Mucosa of descending colon (tissue), 3 donors: ENCODE measurements around the gene DNAH3. TPM values are rescaled to one million over a fixed set of nuclear protein-coding genes. Genes with fewer than 3 reads are reported as not detected.
A peak's percentile ranks its signal among the peaks of the same experiment; 100 is the strongest.

Experiments used
- ATAC-seq: fragments of 200-7000 bp; cut with Tn5 transposase; one replicate; pipeline ENCODE4 v1.9.1; 2020; ENCODE audit warnings: mild to moderate bottlenecking, moderate library complexity
- DNase-seq, 3 donors: peaks; one replicate each; pipeline ENCODE4 v3.0.0-alpha.2; 2020
- H3K36me3 ChIP-seq: fragments of 200-600 bp; one replicate; pipeline ENCODE4 v1.8.0; 2021; ENCODE audit warnings: low read depth, mild to moderate bottlenecking
- H3K4me1 ChIP-seq: fragments of 200-600 bp; one replicate; pipeline ENCODE4 v1.8.0; 2021; ENCODE audit warnings: low read depth, mild to moderate bottlenecking
- H3K4me3 ChIP-seq: fragments of 200-600 bp; one replicate; pipeline ENCODE4 v1.8.0; 2021; ENCODE audit warnings: mild to moderate bottlenecking
- H3K9me3 ChIP-seq: fragments of 200-600 bp; one replicate; pipeline ENCODE4 v1.8.0; 2021; ENCODE audit warnings: mild to moderate bottlenecking
- CTCF ChIP-seq: fragments of 200-600 bp; IDR thresholded peaks from one replicate; pipeline ENCODE4 v1.8.0; 2022; ENCODE audit warnings: antibody characterized with exemption, mild to moderate bottlenecking
- intact Hi-C, 2 donors: fragments of 100-400 bp; cut with DNase I in 1 of 2; cut with micrococcal nuclease in 1 of 2; formaldehyde crosslinking; loops; one replicate each; pipeline versions ENCODE4 v1.11.0 to v1.11.1; 2022; cut with DNase I, micrococcal nuclease
- total RNA-seq, 3 donors: library from RNA; stranded (reverse); fragmentation: NEBNext Ultra II Directional in 2 of 3; extraction: Animal tissue kit (Norgen Biotek cat#: 25700) in 2 of 3; gene quantifications; one replicate each; pipeline versions ENCODE4 v1.2.1 to v1.2.4, GENCODE V29; 2021 to 2023
- donor health status: DM: no; HTN: no; CAD: no; lungs with moderate emphysema.
- donor health status: DM: no; HTN: no; CAD: no.
- donor health status: DM: no; HTN: yes; CAD: no.

Gene DNAH3
- total RNA-seq, 3 donors from 2014 or later = 2.2 to 6.4 (median 2.9) TPM

DNA sequence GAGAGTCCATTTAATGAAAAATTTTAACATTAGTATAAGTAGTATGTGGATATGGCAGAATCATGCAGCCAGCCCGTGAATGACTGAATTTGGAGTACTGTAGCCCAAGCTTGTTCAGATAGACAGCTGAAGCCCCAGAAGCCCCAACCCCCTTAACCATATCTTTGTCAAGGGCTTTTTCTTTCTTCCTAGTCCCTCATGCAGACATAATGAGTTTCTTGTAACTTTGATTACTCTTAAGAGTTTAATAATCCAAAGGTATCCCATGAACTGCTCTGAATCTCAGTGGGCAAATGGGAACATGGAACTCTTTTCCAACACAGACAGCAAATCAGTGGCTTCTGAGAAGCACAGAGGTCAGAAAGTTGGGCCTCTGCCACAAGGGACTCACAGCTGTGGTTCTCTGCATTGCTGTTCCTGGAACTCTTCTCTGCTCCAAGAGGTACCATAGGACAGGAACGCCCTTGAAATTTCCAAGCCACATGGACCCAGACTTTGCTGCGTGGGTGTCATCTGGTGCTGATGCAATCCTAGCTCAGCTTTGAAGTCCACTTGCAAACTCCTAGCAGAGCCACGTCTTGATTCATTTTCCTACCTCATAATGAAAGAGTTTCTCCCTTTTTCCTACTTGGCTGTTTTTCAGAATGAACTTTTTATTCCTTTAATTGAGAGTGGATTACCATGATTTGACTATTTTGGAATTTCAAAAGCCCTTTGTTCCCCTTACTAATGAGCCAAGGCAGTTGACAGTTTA lies 232.0 kb downstream of the DNAH3 start:
- H3K36me3 ChIP-seq = no peaks in the 10 kb centered on the region
- no peak for TF ChIP-seq CTCF
- H3K9me3 ChIP-seq = no peaks in the 10 kb centered on the region
- intact Hi-C loops = no loop called here
- no peak for ATAC-seq
- DNase-seq = no peak
- H3K4me3 ChIP-seq = no peak overlapping the region
- H3K4me1 ChIP-seq = no peaks in the 10 kb centered on the region

GRCh38 chr16:20916942-20917341 lies 233.7 kb downstream of the DNAH3 start:
- Histone ChIP-seq H3K4me3 (no peak overlapping the region), H3K4me1 (no peaks in the 10 kb centered on the region), H3K36me3 (no peaks in the 10 kb centered on the region), H3K9me3 (no peaks in the 10 kb centered on the region)
- no peak for DNase-seq
- TF ChIP-seq CTCF = no peak
- no peak for ATAC-seq
- intact Hi-C loops = no loop called here

GRCh38 chr16:20916289-20916688 lies 234.4 kb downstream of the DNAH3 start:
- ATAC-seq (no peak), DNase-seq (no peak)
- Histone ChIP-seq H3K4me1 (no peaks in the 10 kb centered on the region), H3K36me3 (no peaks in the 10 kb centered on the region), H3K9me3 (no peaks in the 10 kb centered on the region), H3K4me3 (no peak overlapping the region)
- intact Hi-C loops = no loop called here
- TF ChIP-seq CTCF = no peak

DNA sequence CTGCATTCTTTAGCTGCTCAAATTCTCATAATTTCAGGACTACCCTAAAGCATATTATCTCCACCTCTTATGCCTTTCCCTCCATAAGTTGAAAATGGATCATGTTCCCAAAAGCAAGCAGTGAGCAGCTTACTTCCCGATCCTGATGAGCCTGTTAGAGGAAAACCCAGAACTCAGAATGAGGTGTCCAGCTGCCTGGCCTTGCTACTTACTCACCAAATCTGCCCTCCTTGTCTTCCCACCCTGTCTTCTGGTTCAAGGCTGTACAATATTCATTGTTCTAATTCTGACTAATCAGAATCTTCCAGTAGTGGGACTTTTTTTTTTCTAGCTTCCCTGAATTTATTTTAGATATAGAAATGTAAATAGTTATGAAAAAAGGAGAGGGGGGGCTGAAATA lies 239.3 kb downstream of the DNAH3 start:
- ATAC-seq (no peak), DNase-seq (no peak)
- no peak overlapping the region for H3K4me3 ChIP-seq
- H3K4me1 ChIP-seq = no peaks in the 10 kb centered on the region
- H3K9me3 ChIP-seq = no peaks in the 10 kb centered on the region
- intact Hi-C loops = no loop called here
- no peak for TF ChIP-seq CTCF
- H3K36me3 ChIP-seq = no peaks in the 10 kb centered on the region

- TF ChIP-seq CTCF = no peak
- Histone ChIP-seq H3K9me3 (no peaks in the 10 kb centered on the region), H3K4me1 (no peaks in the 10 kb centered on the region), H3K36me3 (no peaks in the 10 kb centered on the region), H3K4me3 (no peak overlapping the region)
- DNase-seq (no peak), ATAC-seq (peak; percentile 84)
- intact Hi-C loops = no loop called here
These were observed 239.8 kb downstream of the DNAH3 start for GRCh38 chr16:20910781-20911321.
